PFSK-1 (cell line): ENCODE measurements around the gene CUL7.

Experiments
- FOXP2 ChIP-seq: optimal IDR thresholded peaks from 2 replicates; pipeline ENCODE3; 2011; ENCODE audit warnings: borderline replicate concordance, control low read depth, inconsistent platforms; ENCODE audit not compliant: insufficient read depth; ENCODE audit errors: extremely low read length, extremely low read depth
- POLR2AphosphoS5 ChIP-seq: IDR thresholded peaks from 2 replicates; pipeline ENCODE4 v1.6.1; 2012; ENCODE audit warnings: low read depth, mild to moderate bottlenecking, control low read depth, low read length, moderate library complexity
- REST ChIP-seq, 2 experiments: IDR thresholded peaks; 2 replicates each; pipeline versions ENCODE4 v1.6.1 to v1.8.0; 2011 to 2012; ENCODE audit warnings: low read depth in 2 of 2, low read length in 2 of 2, control low read depth in 1 of 2, inconsistent platforms in 1 of 2, mild to moderate bottlenecking in 1 of 2, moderate library complexity in 1 of 2; ENCODE audit not compliant: insufficient read depth in 1 of 2
- SIN3A ChIP-seq: IDR thresholded peaks from 2 replicates; pipeline ENCODE4 v1.6.1; 2012; ENCODE audit warnings: mild to moderate bottlenecking, low read length, moderate library complexity, borderline replicate concordance; ENCODE audit not compliant: insufficient read depth
- TAF1 ChIP-seq: IDR thresholded peaks from 2 replicates; pipeline ENCODE4 v1.6.1; 2012; ENCODE audit warnings: low read length, control low read depth, borderline replicate concordance; ENCODE audit not compliant: insufficient read depth

Gene CUL7

GRCh38 chr6:43024436-43024835 is 29.2 kb downstream of the CUL7 start:
- TF ChIP-seq POLR2AphosphoS5 (no peak), FOXP2 (no peak), SIN3A (no peak), REST (IDR thresholded peaks at IDR 0.05; ENCODE audit: insufficient read depth in 1 of 2, low read depth in 2 of 2, low read length in 2 of 2) (no peak), TAF1 (no peak)

- TF ChIP-seq POLR2AphosphoS5 (peak; percentile 84), FOXP2 (peak; percentile 56), SIN3A (peak; percentile 35; the same call in 1 of the 2 replicates), TAF1 (peak; percentile 89; the same call in 1 of the 2 replicates), REST (IDR thresholded peaks at IDR 0.05; ENCODE audit: insufficient read depth in 1 of 2, low read depth in 2 of 2, low read length in 2 of 2) (peak in 1 of 2 experiments; percentile 37; a peak in 1 of 4 replicates)
Measured at GRCh38 chr6:43021270-43022047, 32.2 kb downstream of the CUL7 start, which contains the start of gene RRP36. Gene RRP36, plus strand, starts transcription at chr6:43021623. Its CDS starts 32 bp downstream, at chr6:43021655.

GRCh38 chr6:43020847-43021246 is 32.8 kb downstream of the CUL7 start:
- TF ChIP-seq POLR2AphosphoS5 (no peak), SIN3A (no peak), TAF1 (no peak), REST (IDR thresholded peaks at IDR 0.05; ENCODE audit: insufficient read depth in 1 of 2, low read depth in 2 of 2, low read length in 2 of 2) (no peak), FOXP2 (no peak)

GRCh38 chr6:43020052-43020705 is 33.5 kb downstream of the CUL7 start:
- TF ChIP-seq FOXP2: no peak
- no peak for TF ChIP-seq TAF1
- TF ChIP-seq REST (IDR thresholded peaks at IDR 0.05; ENCODE audit: insufficient read depth in 1 of 2, low read depth in 2 of 2, low read length in 2 of 2): no peak
- no peak for TF ChIP-seq SIN3A
- TF ChIP-seq POLR2AphosphoS5: no peak
